NCI-H2171 (cell line): ENCODE results near the gene GABRG3.

Experiments used
- DNase-seq: peaks from one replicate; lab custom pipeline; 2025; lab: John Stamatoyannopoulos, UW

GABRG3 gene

DNA sequence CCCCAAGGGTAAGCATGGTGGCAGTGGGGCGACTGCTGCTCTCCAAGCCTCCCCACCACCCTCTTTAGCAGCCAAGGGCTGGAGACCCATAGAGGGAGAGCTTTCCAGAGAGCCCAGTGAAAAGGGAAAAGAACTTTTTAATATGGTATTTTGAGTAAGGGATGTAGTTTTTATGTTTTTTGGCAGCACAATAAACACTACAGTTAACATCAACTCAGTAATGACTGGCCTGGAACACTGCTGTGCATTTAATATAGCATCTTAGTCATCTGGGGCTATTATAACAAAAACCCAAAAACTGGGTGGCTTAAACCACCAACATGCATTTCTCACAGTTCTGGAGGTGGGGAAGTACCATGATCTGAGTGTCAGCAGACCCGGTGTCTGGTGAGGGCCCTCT is 495.8 kb downstream of the GABRG3 start:
- no peak for DNase-seq

DNA sequence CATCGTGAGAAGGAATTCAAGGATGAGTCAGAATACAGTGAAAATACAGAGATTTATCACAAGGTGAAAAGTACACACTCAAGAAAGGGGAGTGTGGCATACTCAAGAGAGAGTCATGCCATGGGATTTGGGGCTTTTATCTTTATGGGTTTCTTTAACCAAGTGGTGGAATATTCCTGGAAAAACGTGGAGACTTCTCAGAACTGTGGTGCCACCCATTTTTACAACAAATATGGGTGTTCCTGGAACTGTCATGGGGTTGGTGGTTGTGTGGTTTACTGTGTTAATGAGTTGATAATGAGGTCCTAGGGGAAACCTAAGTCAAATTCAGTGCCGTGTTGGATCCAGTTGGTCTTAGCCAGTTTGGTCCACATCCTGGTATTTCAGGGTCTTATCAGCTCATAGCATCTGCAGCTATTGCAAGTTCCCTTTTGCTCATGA is 497.2 kb downstream of the GABRG3 start:
- DNase-seq = no peak

DNA sequence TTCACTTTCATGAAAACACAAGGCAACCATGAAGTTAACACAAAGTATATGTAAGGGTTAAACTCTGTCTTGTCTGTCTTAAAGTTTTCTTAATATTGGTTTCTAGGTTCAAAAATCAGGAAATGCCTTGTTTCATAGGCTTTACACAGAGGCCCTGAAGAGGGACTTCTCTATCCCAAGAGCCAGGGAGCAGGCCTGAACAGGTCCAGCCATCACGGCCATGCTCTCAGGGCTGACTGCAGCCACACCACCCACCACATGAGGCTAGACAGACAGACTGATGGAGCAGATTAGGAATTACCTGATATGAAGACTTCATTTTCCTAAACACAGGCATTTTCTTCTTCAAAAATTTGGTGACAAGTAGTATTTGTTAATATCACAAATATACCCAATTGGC is 502.9 kb downstream of the GABRG3 start:
- no peak for DNase-seq

DNA sequence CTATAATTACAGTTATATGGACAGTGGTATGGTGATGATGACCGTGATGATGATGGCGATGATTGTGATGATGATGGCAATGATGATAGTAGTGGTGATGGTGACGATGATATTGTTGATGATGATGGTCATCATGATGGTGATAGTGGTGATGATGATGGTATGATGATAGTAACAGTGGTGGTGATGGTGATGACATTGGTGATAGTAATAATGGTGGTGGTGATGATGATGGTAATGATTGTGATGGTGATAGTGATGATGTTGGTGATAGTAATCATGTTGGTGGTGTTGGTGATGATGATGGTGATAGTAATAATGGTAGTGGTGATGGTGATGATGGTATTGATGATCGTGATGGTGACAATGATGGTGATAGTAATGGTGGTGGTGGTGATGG is 504.4 kb downstream of the GABRG3 start:
- no peak for DNase-seq

DNA sequence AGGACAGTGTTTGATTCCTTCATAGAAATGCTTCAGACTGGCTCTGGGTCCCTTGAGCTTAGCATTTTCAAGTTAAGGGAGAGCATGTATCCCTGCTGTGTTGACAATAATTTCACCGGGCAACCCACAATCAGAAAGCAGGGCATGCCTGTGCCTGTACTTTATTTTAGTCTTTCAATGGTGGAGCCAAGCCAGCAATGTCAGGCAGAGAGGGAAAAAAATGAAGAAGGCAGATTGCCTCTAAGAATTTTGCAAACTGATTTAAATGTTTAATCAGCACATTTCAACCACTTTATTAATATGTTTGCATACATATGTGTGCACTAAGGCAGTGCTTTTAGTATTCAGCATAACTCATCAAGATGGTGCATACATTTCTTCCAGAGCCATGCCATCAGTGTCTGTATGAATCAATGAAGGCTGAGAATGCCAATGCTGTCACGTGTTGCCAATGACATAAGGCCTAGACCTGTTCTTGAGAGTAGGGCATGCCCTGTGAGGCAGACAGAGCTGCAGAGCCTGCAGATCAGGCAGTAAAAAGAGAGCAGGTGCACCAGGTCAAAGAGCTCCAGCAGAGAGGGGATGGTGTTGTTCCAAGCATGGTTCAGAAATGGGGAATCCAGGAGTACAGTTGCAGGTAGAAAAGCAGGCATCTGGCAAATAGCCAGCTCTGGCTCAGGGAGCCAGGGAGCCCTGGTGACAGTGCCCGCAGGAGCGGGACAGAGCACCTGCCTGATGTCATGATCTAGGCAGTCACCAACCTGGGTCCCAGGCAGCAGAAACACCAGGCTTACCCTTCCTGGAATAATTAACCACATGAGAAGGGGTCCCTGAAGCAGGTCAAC is 508.5 kb downstream of the GABRG3 start:
- DNase-seq = peak; percentile 73

DNA sequence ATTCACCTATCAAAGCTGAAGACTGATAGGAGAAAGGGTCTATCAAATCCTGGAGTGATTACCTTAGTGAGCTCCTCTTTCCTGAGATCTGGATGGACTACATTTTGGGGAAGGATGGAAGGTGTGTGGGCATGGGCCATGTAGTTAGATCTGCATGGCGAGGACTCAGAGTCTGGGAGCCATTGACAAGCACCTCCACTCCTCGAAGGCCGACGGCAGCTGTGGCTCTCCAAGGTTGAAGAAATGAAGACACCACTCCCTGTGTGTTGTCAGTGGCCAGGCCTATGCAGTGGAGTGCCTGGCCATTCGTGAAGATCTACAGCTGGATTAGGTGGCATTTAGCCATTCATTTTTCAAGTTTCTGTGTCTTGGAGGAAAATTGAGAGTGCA is 509.2 kb downstream of the GABRG3 start:
- no peak for DNase-seq

DNA sequence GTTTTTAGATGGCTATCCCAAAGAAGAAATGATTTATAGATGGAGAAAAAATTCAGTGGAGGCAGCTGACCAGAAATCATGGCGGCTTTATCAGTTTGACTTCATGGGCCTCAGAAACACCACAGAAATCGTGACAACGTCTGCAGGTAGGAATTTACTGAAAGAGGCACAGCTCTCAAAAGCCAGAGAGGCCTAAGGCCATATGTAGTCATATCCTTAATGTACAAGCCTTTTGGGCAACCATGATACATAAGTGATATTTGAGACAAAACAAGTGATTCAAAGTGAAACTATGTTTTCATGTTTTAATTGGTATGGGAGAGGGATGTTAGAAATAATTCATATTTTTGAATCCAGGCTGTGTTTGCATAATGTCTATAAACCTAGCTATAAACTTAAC is 509.7 kb downstream of the GABRG3 start:
- no peak for DNase-seq

DNA sequence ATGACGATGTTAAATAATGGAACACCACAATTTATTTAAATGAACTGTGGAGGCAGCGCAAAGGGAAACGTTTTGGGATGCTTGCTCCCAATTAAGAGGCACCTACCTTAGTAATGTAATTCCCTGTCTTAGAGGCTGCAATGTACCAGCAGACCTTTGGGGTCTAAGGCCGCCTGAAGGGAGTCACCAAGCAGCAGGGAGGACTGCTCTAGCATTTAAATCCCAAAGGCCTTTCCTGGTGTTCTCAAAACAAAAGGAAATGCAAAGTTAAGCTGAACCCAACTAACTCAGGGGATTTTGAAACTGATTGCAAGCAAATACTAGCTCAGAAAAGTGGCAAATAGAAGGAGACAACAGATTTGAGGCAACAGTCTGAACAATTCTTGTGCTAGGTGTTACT is 510.8 kb downstream of the GABRG3 start:
- DNase-seq = no peak

DNA sequence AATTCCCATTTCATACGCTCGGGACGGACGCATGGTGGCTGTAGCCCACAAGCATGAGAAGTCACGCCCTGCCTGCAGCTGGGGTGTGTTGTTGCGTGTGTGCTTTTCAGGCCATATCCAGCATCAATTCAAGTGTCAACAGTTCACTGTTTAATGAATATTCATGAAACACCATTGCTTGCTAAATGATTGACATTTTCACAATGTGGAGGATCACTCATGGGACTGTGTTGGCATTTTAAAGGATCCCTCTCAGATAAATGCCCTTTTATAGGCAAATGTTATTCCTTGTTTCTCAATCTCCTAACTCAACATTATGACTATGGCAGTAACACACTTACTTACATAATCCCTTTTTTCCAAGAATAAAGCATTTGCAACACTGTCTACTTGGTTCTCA is 511.3 kb downstream of the GABRG3 start:
- no peak for DNase-seq

DNA sequence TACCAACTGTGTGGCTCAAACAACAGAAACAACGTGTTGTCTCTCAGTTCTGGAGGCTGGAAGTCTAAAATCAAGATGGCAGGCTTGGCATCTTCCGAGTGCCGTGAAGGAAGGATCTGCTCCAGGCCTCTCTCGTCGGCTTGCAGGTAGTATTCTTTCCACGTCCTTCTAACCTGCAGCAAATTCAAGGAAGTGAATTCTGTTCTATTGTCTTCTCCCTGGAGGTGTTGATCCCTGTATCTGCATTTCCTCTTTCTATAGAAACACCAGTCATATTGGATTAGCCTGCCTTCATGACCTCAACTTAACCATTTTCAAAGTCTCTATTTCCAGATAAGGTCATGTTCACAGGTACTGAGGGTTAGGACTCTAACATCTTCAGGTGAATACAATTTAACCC is 512.1 kb downstream of the GABRG3 start:
- no peak for DNase-seq

DNA sequence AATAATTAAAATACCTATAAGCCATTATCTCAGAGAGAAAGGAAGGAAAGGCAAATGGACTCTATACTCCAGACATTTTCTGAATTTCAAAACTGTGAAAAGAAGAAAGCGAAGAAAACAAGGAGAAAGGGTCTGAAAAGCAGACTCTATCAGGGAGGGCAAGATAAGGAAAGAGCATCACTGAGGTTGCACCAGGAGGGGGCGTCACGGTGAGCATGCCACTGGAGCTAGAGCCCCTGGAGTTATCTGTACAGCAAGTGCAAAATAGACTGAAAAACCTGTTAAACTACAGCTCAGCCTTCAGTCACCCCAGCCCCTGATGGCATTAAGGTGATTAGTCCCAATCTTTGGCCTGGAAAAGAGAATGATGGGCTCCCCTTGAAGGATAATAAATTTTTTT is 514.3 kb downstream of the GABRG3 start:
- no peak for DNase-seq

DNA sequence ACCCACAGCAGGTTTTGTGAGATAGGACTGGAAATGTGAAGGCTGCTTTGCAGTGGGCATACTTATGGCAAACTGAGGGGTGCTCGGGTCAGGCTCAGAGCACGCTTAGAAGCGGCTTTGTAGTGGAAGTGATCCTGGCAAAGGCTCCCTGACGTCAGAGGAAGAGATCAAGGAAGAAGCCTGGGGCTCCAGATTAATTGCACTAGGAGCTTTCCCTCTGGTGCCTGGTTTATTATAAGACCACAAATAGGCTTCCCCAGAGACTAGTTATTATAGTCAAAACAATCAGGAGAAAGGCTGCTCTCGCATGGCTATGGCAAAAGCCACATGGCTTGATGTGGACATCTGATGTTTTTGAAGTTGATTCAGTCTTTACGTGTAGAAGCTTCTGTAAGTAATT is 515.1 kb downstream of the GABRG3 start:
- DNase-seq = peak; percentile 14

DNA sequence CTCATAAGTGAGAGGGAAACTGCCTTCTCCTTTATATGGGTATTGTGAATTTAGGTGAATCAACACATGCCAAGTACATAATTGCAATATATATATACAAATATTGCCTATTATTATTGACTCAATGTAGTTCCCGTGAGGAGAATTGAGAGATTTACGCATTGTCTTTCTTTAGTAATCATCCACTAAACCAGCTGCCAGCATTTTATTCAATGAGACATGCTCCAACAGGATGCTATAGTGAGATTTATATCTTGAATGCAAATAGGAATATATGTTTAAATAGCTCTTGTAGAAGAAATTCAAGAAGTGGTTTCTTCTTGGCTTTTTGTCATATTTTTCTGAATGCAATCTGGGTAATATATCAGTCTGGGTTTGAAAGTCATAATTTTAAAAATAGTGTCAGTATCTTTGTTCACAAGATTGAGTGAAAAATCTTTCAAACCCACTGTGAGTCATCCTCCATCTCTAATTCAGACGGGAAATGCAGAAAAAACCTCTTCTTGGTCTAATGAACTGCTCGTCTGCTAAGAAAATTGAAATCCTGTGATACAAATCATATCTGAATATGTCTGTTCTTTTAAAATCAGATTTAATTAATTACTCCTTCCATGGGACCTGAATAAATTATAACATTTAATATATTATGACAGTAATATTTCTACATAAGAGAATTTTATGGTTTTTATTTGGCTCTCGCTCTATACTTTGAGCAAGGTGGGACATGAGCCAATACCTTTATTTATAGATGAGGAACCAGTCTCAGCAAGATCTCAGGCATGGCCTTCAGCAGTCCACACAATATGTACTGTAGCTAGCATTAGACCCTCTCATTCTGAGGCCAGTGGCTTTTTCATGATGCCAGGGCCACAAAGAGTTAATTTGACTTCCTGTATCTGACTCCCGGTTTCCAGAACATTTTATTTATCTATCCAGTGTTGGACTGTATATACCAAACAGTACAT is 516.0 kb downstream of the GABRG3 start:
- no peak for DNase-seq

DNA sequence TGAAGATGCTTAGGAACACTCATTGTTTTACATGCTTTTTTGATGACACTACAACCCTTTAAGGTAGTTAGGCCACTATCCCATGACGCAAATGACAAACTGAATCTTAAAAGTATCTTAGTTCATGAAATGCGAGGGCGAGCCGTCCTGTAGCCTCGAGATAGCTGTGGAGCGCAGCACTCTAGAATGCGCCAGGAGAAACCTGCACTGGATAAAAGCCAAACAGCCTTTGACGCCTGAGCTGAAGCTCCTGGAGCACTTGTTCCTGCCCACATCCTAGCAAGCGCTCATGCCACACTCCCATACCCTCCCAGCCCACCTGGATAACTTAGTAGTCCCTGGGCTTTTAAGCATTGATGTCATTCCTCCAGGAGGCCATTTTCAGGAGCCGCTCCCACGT is 516.9 kb downstream of the GABRG3 start:
- no peak for DNase-seq

DNA sequence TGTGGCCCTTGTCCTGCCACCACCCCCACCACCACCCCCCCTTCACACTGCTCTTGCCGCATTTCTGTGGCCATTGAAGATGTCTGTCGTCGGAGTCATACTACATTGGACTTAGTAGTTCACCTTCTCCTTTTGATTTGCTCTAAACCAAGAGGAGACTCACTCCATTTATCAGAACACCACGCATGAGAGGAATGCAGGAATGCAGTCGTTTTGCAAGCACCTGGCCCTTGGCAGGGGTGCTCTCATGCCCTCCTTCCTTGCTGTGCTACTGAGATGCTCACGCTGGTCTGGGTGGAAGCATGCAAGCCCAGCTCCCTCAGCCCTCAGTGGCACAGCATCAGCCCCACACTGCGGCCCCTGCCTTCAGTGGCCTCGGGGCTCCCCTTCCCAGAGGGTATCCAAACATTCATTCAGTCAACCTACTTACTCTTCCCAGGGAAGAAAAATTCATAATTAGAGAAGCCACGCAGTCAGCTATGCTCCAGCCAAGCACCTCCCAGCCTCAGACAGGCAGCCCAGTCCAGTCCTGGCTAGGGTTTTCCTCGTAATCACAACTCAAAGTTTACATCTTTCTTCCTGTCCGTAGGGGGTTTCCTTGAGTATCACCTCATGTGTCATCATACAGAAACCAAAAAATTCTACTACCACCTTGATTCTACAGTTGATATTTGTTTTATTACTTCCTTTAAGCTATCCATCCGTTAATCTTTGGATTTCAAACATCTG is 520.0 kb downstream of the GABRG3 start:
- no peak for DNase-seq

DNA sequence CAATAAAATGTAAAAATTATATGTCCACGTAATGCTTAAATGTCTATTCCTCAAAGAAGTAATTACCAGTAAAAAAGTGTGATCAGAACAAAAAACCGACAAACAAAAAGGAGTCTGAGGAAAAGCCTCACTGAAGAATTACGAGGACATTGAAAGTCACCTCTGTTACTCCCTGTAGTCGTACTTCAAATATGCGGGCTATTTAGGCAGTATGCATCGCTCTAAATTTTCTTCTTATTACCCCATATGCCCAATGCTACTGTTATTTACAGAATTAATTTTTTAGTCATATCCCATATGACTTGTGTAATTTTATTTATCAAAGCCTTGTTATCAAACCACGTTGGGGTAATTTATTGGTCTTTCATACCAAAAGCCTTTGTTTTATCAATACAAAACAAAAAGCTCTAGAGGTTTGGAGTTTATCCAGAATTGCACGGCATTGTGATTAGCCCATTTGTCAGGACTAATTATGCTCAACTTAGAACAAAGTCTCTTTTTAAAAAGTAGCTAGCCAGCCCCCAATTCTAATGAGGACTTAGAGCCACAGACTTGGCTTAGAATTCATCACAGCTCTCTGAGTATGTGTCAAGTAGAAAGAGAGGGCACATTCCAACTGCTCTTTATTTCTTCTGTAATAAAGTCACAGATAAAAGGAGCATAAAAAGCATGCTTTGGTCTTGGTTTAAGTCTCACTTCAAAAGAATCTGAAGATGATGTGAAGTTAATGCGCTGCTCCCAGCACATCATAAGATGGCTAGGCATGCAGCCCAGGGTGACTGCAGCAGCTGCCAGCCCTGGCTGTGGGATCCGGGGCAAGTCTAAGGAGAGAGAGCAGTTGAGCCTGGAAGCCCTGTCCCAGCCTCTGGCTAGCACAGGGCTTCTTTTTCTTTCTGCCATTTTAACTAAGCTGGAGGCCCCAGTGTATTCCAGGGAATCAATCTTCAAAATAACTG is 521.0 kb downstream of the GABRG3 start:
- DNase-seq = no peak

DNA sequence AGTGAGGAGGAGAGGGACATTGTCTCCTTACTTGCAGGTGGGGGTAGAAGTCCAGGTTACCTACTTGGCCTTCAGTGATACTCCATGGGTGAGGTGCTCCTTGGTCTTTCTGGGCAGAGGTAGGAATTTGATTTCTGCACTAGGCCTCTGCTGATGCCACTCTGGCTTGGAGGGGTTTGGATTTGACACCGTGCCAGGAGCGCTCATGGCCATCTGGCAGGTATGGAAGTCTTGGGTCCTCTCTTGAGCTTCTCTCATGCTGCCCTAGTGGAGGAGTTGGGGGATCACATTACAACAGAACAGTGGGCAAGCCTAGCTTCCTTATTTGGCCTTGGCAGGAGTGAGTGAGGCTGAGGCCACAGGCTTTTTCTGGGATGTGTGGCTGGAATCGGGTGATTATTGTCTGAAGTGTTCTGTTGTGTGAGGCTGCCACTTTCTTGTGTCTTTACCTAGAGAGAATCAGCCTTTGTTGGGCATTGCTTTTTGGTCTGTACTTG is 525.0 kb downstream of the GABRG3 start:
- peak; percentile 70 for DNase-seq

DNA sequence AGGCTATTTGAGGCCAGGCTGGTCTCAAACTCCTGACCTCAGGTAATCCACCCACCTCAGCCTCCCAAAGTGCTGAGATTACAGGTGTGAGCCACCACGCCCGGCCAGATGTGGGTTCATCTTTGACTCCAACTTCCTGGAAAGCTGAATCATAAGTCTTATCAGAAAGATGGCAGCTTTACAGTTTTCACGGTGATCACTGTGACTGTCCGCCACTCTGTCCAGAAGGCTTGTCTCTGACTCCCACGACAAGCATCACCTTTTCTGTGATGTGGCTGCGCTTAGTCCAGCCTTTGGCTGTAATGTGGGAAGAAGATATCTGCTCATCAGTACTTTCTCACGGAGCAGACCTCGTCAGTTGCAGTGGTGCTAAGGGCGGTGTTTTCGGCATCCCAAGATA is 527.7 kb downstream of the GABRG3 start:
- no peak for DNase-seq

DNA sequence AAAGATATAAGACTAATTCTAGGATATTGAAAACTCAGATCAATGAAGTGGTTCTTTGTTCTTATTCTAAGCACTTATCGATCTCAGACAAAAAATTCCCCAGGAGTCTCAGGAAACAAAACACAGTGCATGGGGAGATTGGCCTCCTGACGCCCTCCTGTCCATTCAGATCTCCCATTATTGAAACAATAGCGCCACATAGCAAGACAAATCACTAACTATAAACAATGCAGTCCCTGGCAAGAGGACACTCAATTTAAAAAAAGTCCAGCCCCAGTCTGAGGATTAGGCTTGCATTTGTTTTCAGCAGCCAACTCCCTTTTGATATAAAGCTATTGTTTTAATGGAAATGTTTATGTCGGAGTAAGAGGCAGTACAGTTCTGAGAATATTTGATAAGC is 528.2 kb downstream of the GABRG3 start:
- DNase-seq = no peak

DNA sequence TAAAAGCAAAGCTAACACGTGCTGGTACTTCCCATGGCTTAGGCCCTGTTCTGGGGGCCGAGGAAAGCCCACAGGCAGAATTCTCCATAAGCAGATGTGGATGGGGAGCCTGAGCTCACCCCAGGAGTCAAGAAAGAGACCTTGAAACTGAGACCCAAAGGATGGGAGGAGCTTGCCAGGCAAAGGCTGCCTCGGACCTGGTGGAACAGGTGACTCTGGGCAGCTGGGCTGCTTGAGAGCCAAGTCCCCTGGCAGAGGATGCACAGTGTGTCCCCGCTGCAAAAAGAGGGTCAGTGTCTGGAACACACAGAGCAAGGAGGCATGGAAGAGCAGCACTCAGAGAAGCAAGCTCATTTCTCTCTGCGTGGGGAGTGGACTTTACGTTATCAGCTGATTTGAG is 528.7 kb downstream of the GABRG3 start:
- DNase-seq = no peak

DNA sequence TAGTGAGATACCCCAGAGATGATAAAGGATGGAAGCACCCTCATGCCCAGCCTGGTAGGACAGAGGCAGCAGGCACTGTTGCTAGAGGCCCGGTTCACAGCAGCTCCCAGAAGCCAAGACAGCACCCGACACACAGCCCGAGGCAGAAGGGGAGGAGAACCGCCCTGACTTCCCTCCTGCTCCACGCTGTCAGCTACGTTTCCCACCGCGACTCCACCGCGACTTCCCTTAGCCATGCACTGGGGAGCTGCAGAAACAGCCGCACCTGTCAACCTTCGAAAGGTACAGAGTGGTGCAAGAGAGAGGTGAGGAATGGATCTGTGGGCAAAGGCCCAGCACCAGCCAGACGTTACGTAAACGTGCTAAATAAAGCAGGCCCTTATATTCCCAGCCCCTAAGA is 529.2 kb downstream of the GABRG3 start:
- DNase-seq = no peak
